SJSA1 (cell line): ENCODE results near the gene PDZD11. TPM values are rescaled to one million over a fixed set of nuclear protein-coding genes. Genes with fewer than 3 reads are reported as not detected.
"Not testable (repeated sequence)": the region's sequence is repeated elsewhere in the genome, so short reads cannot be mapped to it uniquely, and the experiment has no call there.

Source experiments
- DNase-seq, 2 experiments: peaks; one replicate each; pipeline ENCODE4 v3.0.0-alpha.2; 2015 to 2020; ENCODE audit warnings: low spot score in 2 of 2, low read depth in 1 of 2
- H3K27ac ChIP-seq: fragments of 250-450 bp; sonication (Bioruptor Pico); 2 replicates; pipeline ENCODE4 v1.5.1; 2020; ENCODE audit warnings: mild to moderate bottlenecking, moderate library complexity
- H3K27me3 ChIP-seq: fragments of 250-450 bp; sonication (Bioruptor Pico); replicated peaks from 2 replicates; pipeline ENCODE4 v1.5.1; 2020; ENCODE audit warnings: mild to moderate bottlenecking, moderate library complexity
- H3K36me3 ChIP-seq: fragments of 250-450 bp; sonication (Bioruptor Pico); 2 replicates; pipeline ENCODE4 v1.5.1; 2020; ENCODE audit warnings: mild to moderate bottlenecking
- H3K4me1 ChIP-seq: fragments of 250-450 bp; sonication (Bioruptor Pico); replicated peaks from 2 replicates; pipeline ENCODE4 v1.6.1; 2021; ENCODE audit warnings: mild to moderate bottlenecking
- H3K4me3 ChIP-seq: fragments of 250-450 bp; sonication (Bioruptor Pico); 2 replicates; pipeline ENCODE4 v1.5.1; 2020; ENCODE audit warnings: mild to moderate bottlenecking
- H3K9me3 ChIP-seq: fragments of 250-450 bp; sonication (Bioruptor Pico); replicated peaks from 2 replicates; pipeline ENCODE4 v1.5.1; 2020; ENCODE audit warnings: mild to moderate bottlenecking
- total RNA-seq: library from RNA; depleted of rRNA; stranded (reverse); fragments of >200 nt; shearing (Covaris generic); gene quantifications from 2 replicates; pipeline ENCODE4 v1.2.3, GENCODE V29; 2014; rRNA removed

PDZD11 gene
- 70.9 and 85.6 TPM in 2 replicates for total RNA-seq

GRCh38 chrX:70289793-70290770 lies at the start of gene PDZD11, which contains the start of gene KIF4A:
Gene PDZD11 (minus strand): TSS chrX:70289927. CDS start chrX:70289341, 586 bp downstream.
Gene KIF4A (plus strand): TSS chrX:70290104. CDS start chrX:70290459, 355 bp downstream.
- Histone ChIP-seq H3K27ac (peak within 1 kb of the TSS; percentile 90), H3K27me3 (no peaks in the 10 kb centered on the region), H3K9me3 (no peaks in the 10 kb centered on the region)

GRCh38 chrX:70338290-70338689 lies 48.6 kb upstream of the PDZD11 start:
- Histone ChIP-seq H3K27ac (no peak overlapping the region), H3K4me3 (no peak overlapping the region), H3K4me1 (no peaks in the 10 kb centered on the region), H3K36me3 (peaks cover 43% of the 10 kb centered on the region), H3K27me3 (no peaks in the 10 kb centered on the region), H3K9me3 (no peaks in the 10 kb centered on the region)
- DNase-seq, result no peak

More at GRCh38 chrX:70289793-70290770, at the start of gene PDZD11, which contains the start of gene KIF4A:
- peak; percentile 82 to 84 for DNase-seq
- Histone ChIP-seq H3K4me3 (peak within 1 kb of the TSS; percentile 68), H3K4me1 (peaks cover 5% of the 10 kb centered on the region; the same call in 1 of the 2 replicates), H3K36me3 (peaks cover 37% of the 10 kb centered on the region)

- DNase-seq, result no peak
- Histone ChIP-seq H3K4me1 (no peaks in the 10 kb centered on the region), H3K36me3 (peaks cover 38% of the 10 kb centered on the region), H3K4me3 (no peak overlapping the region), H3K9me3 (no peaks in the 10 kb centered on the region), H3K27me3 (no peaks in the 10 kb centered on the region), H3K27ac (no peak overlapping the region)
These were observed 47.0 kb upstream of the PDZD11 start for GRCh38 chrX:70336767-70337166.

- Histone ChIP-seq H3K36me3 (peaks cover 64% of the 10 kb centered on the region), H3K4me1 (no peaks in the 10 kb centered on the region), H3K27me3 (no peaks in the 10 kb centered on the region), H3K9me3 (no peaks in the 10 kb centered on the region), H3K27ac (no peak overlapping the region), H3K4me3 (no peak overlapping the region)
- no peak for DNase-seq
These were observed 42.9 kb upstream of the PDZD11 start for GRCh38 chrX:70332600-70332999.

- H3K9me3 ChIP-seq, result no peaks in the 10 kb centered on the region
- no peak for DNase-seq
- H3K4me1 ChIP-seq, result no peaks in the 10 kb centered on the region
- no peak overlapping the region for H3K4me3 ChIP-seq
- H3K27me3 ChIP-seq, result no peaks in the 10 kb centered on the region
- H3K27ac ChIP-seq, result no peak overlapping the region
- peaks cover 63% of the 10 kb centered on the region for H3K36me3 ChIP-seq
These were observed 41.4 kb upstream of the PDZD11 start for GRCh38 chrX:70331161-70331560.

- DNase-seq, result no peak
- no peak overlapping the region for H3K27ac ChIP-seq
- peaks cover 21% of the 10 kb centered on the region for H3K36me3 ChIP-seq
- H3K4me3 ChIP-seq, result no peak overlapping the region
- H3K27me3 ChIP-seq, result no peaks in the 10 kb centered on the region
- H3K4me1 ChIP-seq, result no peaks in the 10 kb centered on the region
- no peaks in the 10 kb centered on the region for H3K9me3 ChIP-seq
These were observed 34.6 kb upstream of the PDZD11 start for GRCh38 chrX:70324326-70324725.

- H3K4me1 ChIP-seq, DNase-seq, H3K27ac ChIP-seq, H3K4me3 ChIP-seq, H3K9me3 ChIP-seq, H3K27me3 ChIP-seq: not testable (repeated sequence)
- H3K36me3 ChIP-seq, result peaks cover 15% of the 10 kb centered on the region
These were observed 33.9 kb upstream of the PDZD11 start for GRCh38 chrX:70323628-70324027.

- Histone ChIP-seq H3K27me3 (no peaks in the 10 kb centered on the region), H3K9me3 (no peaks in the 10 kb centered on the region), H3K27ac (no peak overlapping the region), H3K4me1 (no peaks in the 10 kb centered on the region), H3K4me3 (no peak overlapping the region), H3K36me3 (peaks cover 14% of the 10 kb centered on the region)
- no peak for DNase-seq
These were observed 33.1 kb upstream of the PDZD11 start for GRCh38 chrX:70322784-70323183.

- Histone ChIP-seq H3K36me3 (peaks cover 29% of the 10 kb centered on the region), H3K27ac (no peak overlapping the region), H3K4me1 (no peaks in the 10 kb centered on the region), H3K4me3 (no peak overlapping the region), H3K27me3 (no peaks in the 10 kb centered on the region), H3K9me3 (no peaks in the 10 kb centered on the region)
- DNase-seq, result no peak
These were observed 23.8 kb upstream of the PDZD11 start for GRCh38 chrX:70313503-70313902.

GRCh38 chrX:70301716-70302115 lies 12.0 kb upstream of the PDZD11 start:
- Histone ChIP-seq H3K4me1 (no peaks in the 10 kb centered on the region), H3K9me3 (no peaks in the 10 kb centered on the region), H3K27me3 (no peaks in the 10 kb centered on the region), H3K27ac (0 out of 2 replicates have a peak overlapping the region, but pooled peaks have one; percentile 11), H3K4me3 (no peak overlapping the region), H3K36me3 (peaks cover 62% of the 10 kb centered on the region)
- no peak for DNase-seq

GRCh38 chrX:70293621-70294020 lies 3.9 kb upstream of the PDZD11 start:
- no peaks in the 10 kb centered on the region for H3K27me3 ChIP-seq
- no peak for DNase-seq
- H3K36me3 ChIP-seq, result peaks cover 37% of the 10 kb centered on the region
- no peak overlapping the region for H3K27ac ChIP-seq
- H3K9me3 ChIP-seq, result no peaks in the 10 kb centered on the region
- H3K4me1 ChIP-seq, result peaks cover 5% of the 10 kb centered on the region; the same call in 1 of the 2 replicates
- no peak overlapping the region for H3K4me3 ChIP-seq

GRCh38 chrX:70292788-70293187 lies 3.1 kb upstream of the PDZD11 start:
- Histone ChIP-seq H3K4me3 (no peak overlapping the region), H3K9me3 (no peaks in the 10 kb centered on the region), H3K36me3 (peaks cover 39% of the 10 kb centered on the region), H3K27ac (no peak overlapping the region), H3K4me1 (peaks cover 5% of the 10 kb centered on the region; the same call in 1 of the 2 replicates), H3K27me3 (no peaks in the 10 kb centered on the region)
- no peak for DNase-seq

GRCh38 chrX:70289168-70289792 lies 447 bp downstream of the PDZD11 start:
- H3K9me3 ChIP-seq, result no peaks in the 10 kb centered on the region
- no peaks in the 10 kb centered on the region for H3K27me3 ChIP-seq
- DNase-seq, result no peak
- peaks cover 5% of the 10 kb centered on the region; the same call in 1 of the 2 replicates for H3K4me1 ChIP-seq
- H3K27ac ChIP-seq, result peak overlapping the region; percentile 90
- H3K36me3 ChIP-seq, result peaks cover 34% of the 10 kb centered on the region
- H3K4me3 ChIP-seq, result peak overlapping the region; percentile 68

- Histone ChIP-seq H3K27ac (no peak within 1 kb of the TSS), H3K36me3 (peaks cover 11% of the 10 kb centered on the region), H3K27me3 (no peaks in the 10 kb centered on the region), H3K4me1 (no peaks in the 10 kb centered on the region), H3K4me3 (no peak within 1 kb of the TSS), H3K9me3 (no peaks in the 10 kb centered on the region)
- DNase-seq, result no peak
These were observed 7.8 kb downstream of the PDZD11 start, which contains the start of gene RAB41 for GRCh38 chrX:70281951-70282350. Gene RAB41 (plus strand): TSS chrX:70282172. CDS start chrX:70282218, 46 bp downstream.
